OCI-LY3 (cell line): ENCODE results near the gene ANKRD63.

Experiments used
- H2AFZ ChIP-seq: fragments of 200-600, 300-600 bp; shearing (Covaris generic); 2 replicates; pipeline ENCODE4 v1.6.0; 2014; ENCODE audit warnings: antibody characterized with exemption, low read depth, low read length
- H3K27ac ChIP-seq: fragments of 200-600, 300-600 bp; sonication (generic); 2 replicates; pipeline ENCODE4 v1.5.1; 2014; ENCODE audit warnings: mild to moderate bottlenecking, low read length, moderate library complexity, mixed read lengths
- H3K27me3 ChIP-seq: fragments of 200-600, 300-600 bp; sonication (generic); 2 replicates; pipeline ENCODE4 v1.6.1; 2014; ENCODE audit warnings: low read depth, low read length, mixed read lengths
- H3K36me3 ChIP-seq: fragments of 200-600, 300-600 bp; sonication (generic); replicated peaks from 2 replicates; pipeline ENCODE3; 2014; ENCODE audit warnings: low read depth, low read length, mixed read lengths
- H3K4me1 ChIP-seq: fragments of 300-600, 200-600 bp; sonication (generic); 2 replicates; pipeline ENCODE4 v1.6.1; 2014; ENCODE audit warnings: low read length, mixed read lengths
- H3K4me2 ChIP-seq: fragments of 200-600, 300-600 bp; sonication (generic); 2 replicates; pipeline ENCODE4 v1.6.1; 2014; ENCODE audit warnings: low read length, mixed read lengths
- H3K4me3 ChIP-seq: fragments of 300-600, 200-600 bp; sonication (generic); 2 replicates; pipeline ENCODE4 v1.5.1; 2014; ENCODE audit warnings: antibody characterized with exemption, mild to moderate bottlenecking, low read length, moderate library complexity
- H3K79me2 ChIP-seq: fragments of 300-600, 200-600 bp; shearing (Covaris generic); 2 replicates; pipeline ENCODE4 v1.6.1; 2014; ENCODE audit warnings: mild to moderate bottlenecking, low read length, mixed read lengths
- H3K9ac ChIP-seq: fragments of 300-600, 200-600 bp; shearing (Covaris generic); 2 replicates; pipeline ENCODE4 v1.6.0; 2014; ENCODE audit warnings: mild to moderate bottlenecking, low read length, moderate library complexity
- H3K9me3 ChIP-seq: fragments of 200-600, 300-600 bp; shearing (Covaris generic); 2 replicates; pipeline ENCODE4 v1.6.1; 2014; ENCODE audit warnings: low read length, mixed read lengths; ENCODE audit not compliant: insufficient read depth
- H4K20me1 ChIP-seq: fragments of 200-600, 300-600 bp; sonication (generic); 2 replicates; pipeline ENCODE4 v1.6.1; 2016; ENCODE audit warnings: low read length, mixed read lengths; ENCODE audit not compliant: insufficient read depth
- EZH2phosphoT487 ChIP-seq: fragments of 200-600 bp; shearing (Covaris generic); IDR thresholded peaks from 2 replicates; pipeline ENCODE4 v1.6.1; 2018; ENCODE audit warnings: antibody characterized with exemption, mixed run types, low read depth
- TF ChIP-seq, protein P1 (sequence below): fragments of 200-600, 300-600 bp; sonication (generic); IDR thresholded peaks from 2 replicates; pipeline ENCODE4 v1.5.1; 2014; ENCODE audit warnings: antibody characterized with exemption, low read length, low read depth

Gene ANKRD63

DNA sequence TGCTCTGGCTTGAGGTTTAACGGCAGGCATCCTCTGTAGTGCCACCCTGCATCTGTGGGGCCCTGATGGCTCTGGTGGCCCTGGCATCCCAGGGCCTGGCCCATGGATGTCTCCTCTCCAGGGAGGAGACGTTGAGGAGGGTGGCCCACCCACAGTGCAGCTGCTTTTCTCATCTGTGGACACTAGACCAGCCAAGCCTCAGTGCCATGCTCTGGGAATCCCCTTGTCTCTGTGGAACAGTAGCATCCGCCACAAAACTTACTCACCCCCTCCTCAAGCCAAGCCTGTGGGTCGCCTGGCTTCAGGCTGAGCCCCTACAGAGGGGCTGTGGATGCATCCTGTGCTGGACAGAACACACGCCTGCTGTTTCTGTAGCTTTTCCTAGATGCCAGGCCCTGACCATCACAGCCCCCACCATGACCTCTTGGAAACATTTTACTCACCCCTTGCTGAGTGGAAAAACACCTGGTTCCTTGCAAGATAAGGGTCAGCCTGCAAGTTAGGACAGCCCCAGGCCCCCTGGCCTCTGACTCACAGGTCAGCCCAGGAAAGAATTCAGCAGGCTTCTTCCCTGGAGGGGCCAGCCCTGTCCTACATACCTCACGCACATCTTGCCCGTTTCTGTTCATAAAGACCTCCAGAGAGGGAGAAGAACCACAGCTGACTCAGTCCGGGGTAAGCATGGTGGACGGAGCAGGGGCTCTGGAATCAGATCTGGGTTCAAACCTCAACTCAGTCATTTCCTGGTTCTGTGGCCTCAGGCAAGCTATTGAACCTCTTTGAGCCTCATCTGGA lies 25.0 kb downstream of the ANKRD63 start:
- Histone ChIP-seq H3K79me2 (no peaks in the 10 kb centered on the region), H4K20me1 (no peaks in the 10 kb centered on the region), H3K36me3 (no peaks in the 10 kb centered on the region), H3K4me2 (no peak overlapping the region), H3K4me1 (peaks cover 6% of the 10 kb centered on the region), H3K4me3 (no peak overlapping the region), H2AFZ (no peak overlapping the region), H3K27ac (no peak overlapping the region), H3K9ac (no peak overlapping the region), H3K9me3 (no peaks in the 10 kb centered on the region), H3K27me3 (no peaks in the 10 kb centered on the region)
- TF ChIP-seq, protein P1, sequence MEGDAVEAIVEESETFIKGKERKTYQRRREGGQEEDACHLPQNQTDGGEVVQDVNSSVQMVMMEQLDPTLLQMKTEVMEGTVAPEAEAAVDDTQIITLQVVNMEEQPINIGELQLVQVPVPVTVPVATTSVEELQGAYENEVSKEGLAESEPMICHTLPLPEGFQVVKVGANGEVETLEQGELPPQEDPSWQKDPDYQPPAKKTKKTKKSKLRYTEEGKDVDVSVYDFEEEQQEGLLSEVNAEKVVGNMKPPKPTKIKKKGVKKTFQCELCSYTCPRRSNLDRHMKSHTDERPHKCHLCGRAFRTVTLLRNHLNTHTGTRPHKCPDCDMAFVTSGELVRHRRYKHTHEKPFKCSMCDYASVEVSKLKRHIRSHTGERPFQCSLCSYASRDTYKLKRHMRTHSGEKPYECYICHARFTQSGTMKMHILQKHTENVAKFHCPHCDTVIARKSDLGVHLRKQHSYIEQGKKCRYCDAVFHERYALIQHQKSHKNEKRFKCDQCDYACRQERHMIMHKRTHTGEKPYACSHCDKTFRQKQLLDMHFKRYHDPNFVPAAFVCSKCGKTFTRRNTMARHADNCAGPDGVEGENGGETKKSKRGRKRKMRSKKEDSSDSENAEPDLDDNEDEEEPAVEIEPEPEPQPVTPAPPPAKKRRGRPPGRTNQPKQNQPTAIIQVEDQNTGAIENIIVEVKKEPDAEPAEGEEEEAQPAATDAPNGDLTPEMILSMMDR: no peak
- TF ChIP-seq EZH2phosphoT487: no peak

DNA sequence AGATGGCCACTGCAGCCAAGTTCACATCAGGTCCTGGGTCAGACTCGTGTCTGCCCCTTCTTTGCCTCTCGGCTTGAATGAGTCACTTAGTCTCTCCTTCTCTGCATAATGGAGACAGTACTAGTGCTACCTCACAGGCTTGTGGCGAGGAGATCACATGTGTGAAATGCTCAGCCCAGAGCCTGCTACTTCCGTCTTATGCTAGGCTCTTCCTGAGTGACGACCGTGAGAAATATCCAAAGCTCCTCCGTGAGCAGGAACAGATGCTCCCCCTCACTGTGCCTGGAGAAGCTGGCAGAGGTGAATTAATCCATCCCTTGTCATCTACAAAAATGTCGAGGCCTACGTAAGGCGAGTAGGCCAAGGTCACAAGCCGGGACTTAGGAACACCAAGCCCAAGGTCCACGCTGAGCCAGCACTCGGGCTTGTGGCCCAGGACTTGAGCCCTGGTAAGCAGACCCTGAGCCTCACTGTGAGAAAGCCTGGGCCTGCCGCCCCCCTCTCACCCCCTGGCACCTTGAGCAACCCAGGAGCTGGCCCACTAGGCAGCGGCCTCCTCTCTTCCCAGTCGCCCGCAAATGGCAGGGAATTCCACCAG lies 26.1 kb downstream of the ANKRD63 start:
- peaks cover 6% of the 10 kb centered on the region for H3K4me1 ChIP-seq
- H4K20me1 ChIP-seq: no peaks in the 10 kb centered on the region
- no peaks in the 10 kb centered on the region for H3K9me3 ChIP-seq
- H2AFZ ChIP-seq: no peak overlapping the region
- H3K27me3 ChIP-seq: peaks cover 7% of the 10 kb centered on the region
- H3K79me2 ChIP-seq: no peaks in the 10 kb centered on the region
- no peak overlapping the region for H3K27ac ChIP-seq
- H3K9ac ChIP-seq: no peak overlapping the region
- H3K4me2 ChIP-seq: no peak overlapping the region
- no peak overlapping the region for H3K4me3 ChIP-seq
- no peaks in the 10 kb centered on the region for H3K36me3 ChIP-seq
- TF ChIP-seq, protein P1: no peak
- TF ChIP-seq EZH2phosphoT487: no peak

DNA sequence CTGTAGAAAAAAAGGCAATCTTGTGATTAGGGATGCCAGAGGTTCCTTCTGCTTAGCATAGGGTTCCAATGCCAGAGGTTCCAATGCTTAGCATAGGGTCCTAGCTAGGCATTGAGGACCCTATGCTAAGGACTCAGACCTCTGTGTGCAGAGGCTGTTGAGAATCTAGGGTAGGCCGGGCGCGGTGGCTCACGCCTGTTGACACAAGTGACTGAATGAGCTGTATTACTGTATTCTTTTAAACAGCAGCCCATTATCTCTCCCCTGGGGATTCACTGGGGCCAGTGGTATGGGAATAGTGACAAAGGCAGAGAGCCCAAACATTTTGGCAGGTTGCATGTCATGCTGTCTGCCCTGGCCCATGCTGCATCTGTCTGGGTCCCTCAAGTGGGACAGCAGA lies 27.8 kb downstream of the ANKRD63 start:
- TF ChIP-seq, protein P1: no peak
- TF ChIP-seq EZH2phosphoT487: no peak
- no peak overlapping the region for H3K4me3 ChIP-seq
- peaks cover 8% of the 10 kb centered on the region for H3K27me3 ChIP-seq
- no peaks in the 10 kb centered on the region for H4K20me1 ChIP-seq
- no peak overlapping the region for H3K27ac ChIP-seq
- no peaks in the 10 kb centered on the region for H3K36me3 ChIP-seq
- no peaks in the 10 kb centered on the region for H3K9me3 ChIP-seq
- H2AFZ ChIP-seq: no peak overlapping the region
- peaks cover 6% of the 10 kb centered on the region for H3K4me1 ChIP-seq
- no peaks in the 10 kb centered on the region for H3K79me2 ChIP-seq
- no peak overlapping the region for H3K4me2 ChIP-seq
- no peak overlapping the region for H3K9ac ChIP-seq

DNA sequence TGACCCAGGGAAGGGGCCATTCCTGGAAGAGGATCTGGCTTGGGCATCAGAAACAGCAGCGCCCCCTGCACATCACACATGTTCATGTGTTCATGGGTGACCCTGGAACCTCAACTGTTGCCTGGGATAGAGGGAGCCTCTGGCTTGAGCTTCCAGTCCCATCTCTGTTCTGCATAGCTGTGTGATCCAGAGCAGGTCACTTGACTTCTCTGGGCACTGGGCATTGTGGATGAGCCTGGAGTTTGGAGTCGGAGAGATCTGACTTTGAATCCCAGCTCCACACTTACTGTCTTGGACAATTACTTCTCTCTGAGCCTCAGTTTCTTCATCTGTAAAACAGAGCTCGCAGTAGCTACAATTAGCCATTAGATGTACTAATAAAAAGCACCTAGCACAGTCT lies 28.4 kb downstream of the ANKRD63 start:
- Histone ChIP-seq H3K4me3 (no peak overlapping the region), H3K9me3 (no peaks in the 10 kb centered on the region), H2AFZ (no peak overlapping the region), H3K27ac (no peak overlapping the region), H4K20me1 (no peaks in the 10 kb centered on the region), H3K36me3 (no peaks in the 10 kb centered on the region), H3K27me3 (peaks cover 8% of the 10 kb centered on the region), H3K4me1 (peaks cover 6% of the 10 kb centered on the region), H3K79me2 (no peaks in the 10 kb centered on the region), H3K9ac (no peak overlapping the region), H3K4me2 (no peak overlapping the region)
- TF ChIP-seq, protein P1: peak; percentile 15; the same call in 1 of the 2 replicates
- no peak for TF ChIP-seq EZH2phosphoT487
